Epidermal melanocyte (primary cell): ENCODE data around the gene BABAM2.

Experiments
- DNase-seq: peaks from one replicate; pipeline ENCODE4 v3.0.0; 2011; ENCODE audit warnings: low spot score; ENCODE audit not compliant: insufficient read length

BABAM2 gene

DNA sequence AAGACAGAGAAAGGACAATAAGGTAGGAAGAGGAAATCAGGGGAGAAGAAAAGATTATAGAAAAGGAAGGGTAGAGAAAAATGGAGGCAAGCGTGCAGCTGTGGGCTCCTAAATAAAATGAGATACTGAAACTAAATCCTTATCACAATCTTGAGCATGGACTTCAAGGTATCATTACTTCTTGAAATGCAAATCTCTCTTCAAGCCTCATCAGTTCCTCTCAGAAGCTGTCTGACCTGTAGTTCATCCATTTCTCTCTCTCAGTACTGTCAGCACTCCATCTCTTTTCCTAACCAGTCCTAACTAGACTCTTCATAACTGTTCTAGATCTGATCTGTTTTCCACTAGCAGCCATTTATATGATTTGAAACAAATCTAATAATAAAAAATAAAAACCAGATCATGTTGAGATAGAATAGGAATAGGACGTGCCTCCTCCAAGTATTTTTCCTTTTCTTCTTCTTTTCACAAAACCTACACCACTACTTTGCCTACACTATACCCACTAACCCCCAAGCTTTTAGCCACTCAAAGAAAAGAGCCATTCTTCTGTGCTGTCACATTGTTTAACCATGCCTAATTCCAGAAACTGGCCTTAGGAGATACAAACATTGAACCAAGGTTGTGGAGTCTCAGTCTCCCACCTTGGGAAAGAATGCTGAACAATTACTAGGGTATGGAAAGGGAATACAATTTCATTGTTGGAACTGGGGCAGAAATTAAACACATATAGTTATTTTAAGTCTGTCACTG is 21.1 kb downstream of the BABAM2 start:
- no peak for DNase-seq

DNA sequence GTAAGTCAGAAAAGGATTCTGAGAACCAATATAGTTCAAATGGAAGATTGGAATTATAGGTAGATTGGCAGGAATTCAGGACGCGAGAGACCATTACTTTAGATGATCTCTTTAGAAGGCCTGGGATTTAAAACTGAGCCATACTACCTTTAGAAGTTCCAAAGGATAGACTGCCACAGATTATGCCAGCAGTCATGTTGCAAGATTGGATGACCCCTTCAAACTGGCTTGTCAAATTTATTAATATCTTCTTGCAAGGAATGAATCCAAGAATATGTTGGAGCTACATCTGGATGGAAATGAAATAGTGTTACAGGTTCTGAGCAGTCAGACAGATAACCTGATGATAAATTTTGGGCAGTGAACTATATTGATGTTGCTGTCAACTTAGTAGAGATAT is 22.0 kb downstream of the BABAM2 start:
- DNase-seq, result no peak

DNA sequence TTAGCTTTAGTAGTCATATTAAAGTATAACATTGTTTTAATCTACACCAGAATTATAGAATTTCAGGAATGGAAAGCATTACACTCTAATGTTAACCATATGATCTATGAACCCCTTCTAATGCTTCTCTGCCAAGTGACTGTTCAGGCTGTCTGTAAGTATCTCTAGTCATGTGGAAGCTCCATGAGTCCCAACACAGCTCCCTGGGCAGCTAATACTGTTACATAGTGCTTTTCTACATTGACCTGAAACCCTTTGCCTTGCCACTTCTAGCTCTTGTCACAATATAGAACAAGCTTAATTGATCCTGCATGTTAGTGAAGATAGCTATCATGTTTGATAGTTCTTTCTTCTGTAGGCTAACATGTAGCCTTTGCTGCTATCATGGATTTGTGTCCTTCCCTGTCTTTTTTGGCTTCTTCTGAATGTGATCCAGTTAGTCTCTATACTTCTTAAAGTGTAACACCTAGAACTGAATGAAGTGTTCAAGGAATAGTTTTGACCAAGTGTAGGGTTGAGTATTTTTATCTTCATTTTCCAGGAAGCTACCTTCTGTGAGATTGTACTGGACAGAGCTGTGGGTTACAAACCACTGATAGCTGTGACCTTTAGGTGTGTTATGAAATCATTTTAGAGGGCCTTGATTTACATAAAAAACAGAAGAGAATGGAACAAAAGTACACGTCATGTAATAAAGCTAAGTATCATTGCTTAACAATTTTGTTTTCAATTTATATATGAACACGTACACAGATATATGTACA is 23.7 kb downstream of the BABAM2 start:
- no peak for DNase-seq

DNA sequence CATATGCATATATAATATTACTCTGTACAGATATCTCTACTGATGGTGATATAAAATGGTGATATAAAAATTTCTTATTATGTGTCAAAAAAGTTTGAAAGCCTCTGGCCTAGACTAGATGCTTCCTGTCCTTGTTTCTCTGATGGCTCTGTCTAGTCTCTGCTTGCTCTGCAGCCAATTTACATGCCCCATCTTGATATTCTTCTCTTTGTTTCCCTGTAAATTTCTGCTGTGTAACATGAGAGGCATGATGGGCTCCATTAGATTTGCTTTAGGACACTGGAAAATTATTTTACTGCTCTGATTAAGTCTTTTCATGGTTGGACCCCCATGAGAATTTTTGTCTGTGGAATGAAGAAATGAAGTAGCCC is 24.3 kb downstream of the BABAM2 start:
- DNase-seq, result no peak

DNA sequence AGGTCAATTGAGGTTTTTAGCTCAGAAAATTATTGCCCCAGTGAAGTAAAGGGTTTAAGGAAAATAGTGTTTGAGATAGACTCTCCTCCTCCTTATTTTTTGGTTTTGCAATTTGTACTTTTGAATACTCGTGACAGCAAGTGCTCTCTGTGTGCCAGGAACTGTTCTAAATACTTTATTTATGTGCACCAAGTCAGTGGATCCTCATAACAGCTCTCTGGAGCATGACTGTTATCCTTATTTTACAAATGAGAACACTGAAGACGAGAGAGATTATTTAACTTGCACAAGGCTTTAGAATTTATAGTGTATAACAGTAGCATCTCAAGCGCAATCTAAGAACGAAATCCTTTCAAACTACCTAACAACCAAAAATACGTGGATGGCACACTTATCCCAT is 24.7 kb downstream of the BABAM2 start:
- no peak for DNase-seq

DNA sequence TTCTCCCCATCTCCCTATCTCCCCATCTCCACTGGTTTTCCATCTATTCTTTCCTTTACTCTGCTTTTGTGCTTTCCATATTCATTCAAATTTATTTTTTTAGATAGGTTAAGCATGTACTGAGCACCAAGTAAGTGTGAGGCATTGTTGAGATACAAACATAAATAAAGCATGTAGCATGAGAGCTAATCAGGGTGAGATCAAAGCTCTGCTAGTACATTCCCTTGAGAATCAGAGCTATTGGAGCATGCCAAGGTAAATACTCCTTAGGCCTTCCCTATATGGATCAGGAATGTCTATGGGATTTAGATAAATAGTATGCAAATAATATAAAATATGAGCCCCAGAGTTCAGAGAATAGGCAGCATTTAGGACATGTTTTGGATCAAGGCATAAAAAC is 25.3 kb downstream of the BABAM2 start:
- DNase-seq, result no peak

DNA sequence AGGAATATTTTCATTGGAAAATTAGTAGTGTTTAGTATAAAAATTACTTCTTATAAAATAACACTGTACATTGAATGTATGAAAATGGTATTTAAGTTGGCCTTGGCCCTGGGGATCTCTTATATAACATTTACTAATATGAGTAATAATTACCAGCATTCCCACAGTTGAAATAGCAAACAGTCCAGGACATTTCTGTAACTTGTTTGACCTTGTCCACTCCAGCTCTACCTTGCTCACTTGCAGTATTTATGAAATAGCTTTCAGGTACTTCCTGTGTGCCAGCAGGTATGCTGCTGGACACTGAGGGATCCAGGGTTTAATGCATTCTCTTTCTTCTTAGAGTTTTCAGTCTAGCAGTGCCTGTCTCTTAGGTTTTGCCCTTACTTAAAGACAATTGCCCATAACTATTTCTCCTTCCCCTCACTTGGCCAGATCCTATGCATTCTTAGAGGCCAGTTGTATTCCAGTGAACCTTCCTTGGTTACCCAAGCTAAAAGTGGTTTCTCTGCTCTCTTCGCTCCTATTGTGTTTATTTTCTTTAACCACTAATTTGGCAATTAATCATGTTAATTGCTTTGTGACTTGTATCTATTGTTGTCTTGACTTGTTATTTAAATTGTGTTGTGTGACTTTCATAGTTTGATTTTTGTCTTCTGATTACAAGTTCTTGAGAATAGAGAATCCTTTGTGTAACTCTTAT is 25.9 kb downstream of the BABAM2 start:
- no peak for DNase-seq

DNA sequence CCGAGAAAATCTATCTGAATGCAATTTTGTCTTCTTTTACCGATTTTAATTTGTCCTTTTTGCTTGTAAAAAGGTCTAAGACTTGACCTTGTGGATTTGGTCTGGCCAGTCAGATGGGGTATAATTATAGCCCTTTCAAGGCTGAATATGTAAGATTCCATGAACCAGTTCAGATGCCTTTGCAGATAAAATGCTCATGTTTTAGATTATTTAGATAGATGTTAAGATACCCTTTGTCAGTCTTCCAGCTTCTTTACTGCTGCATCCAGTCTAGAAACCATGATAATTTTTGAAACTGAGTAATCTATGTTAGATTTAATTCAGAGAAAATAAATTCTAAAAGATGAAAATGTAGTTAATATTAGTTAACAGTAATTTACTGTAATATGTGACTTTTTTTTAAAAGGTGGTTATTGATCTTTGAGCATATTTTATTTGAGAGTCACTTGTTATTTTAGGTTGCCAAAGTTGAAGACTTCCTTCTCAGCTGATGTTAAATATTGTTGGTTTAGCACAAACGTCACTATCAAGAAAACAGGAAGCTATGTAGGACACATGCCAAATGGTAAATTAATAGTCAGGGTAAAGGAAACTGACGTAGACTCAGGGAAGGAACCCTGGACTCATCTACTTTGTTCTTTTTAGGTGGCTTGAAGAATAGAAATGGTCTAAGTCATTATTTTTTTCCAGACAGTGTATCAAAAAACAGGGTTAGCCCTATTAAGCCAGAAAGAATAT is 29.8 kb downstream of the BABAM2 start:
- no peak for DNase-seq

DNA sequence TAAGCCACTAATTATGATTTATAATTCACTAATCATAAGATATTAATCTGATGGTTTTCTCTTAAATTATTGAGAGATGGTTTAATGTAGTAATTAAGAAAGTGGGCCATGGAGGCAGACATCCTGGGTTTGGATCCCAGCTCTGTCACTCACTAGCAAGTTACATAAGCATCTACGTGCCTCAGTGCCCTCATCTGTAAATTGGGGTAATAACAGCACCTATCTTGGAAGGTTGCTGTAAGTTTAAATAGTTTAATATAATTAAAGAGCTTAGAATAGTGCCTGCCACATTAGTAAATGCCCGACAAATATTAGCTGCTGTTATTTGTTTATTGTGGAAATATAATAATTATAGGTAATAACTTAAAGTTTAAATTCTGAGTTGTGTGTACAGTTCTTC is 30.9 kb downstream of the BABAM2 start:
- no peak for DNase-seq

DNA sequence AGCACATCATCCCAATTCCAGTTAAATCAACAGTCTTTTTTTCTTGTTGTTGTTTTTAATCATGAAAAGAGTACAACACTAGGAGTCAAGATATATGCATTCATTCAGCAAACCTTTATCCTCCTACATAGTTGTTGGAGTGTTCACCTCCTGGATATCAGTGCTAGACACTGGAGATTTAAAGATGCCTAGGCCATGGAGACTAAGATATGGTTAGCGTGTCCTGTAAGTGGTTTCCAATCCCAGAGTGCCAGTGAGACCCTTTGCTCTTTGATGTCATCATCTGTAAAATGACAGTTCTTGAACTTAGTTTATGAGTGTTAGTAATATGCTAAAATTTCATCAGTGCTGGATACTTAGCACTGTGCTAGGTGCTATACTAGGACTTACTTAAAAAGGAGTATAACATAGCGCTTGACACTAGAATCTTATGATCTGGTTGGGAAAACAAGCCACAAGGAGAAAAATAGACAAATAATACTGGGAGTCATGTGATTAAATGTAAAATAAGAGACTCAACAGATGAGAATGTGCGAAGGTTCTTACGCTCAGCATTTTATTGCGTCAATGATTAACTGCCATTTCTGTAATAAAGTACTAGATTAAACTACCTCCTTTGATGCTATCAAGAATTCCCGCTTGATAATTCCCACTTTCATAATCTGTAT is 31.5 kb downstream of the BABAM2 start:
- no peak for DNase-seq

DNA sequence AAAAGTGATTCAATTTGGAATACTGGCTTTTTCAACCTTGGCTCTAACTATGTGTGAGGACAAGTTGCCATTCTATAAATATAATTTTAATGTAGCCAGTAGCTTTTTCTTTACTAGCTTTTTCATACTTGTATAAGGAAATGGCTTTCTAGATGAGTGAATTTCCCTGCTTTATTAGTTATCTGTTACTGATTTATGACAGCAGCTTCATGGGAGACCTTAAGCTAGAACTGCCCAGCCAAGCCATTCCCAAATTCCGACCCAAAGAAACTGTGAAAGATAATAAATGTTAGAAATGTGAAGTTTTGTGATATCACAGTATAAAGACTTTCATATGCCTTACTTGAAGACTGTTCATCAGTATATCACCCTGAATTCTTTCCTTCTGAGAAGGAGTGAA is 32.3 kb downstream of the BABAM2 start:
- no peak for DNase-seq

DNA sequence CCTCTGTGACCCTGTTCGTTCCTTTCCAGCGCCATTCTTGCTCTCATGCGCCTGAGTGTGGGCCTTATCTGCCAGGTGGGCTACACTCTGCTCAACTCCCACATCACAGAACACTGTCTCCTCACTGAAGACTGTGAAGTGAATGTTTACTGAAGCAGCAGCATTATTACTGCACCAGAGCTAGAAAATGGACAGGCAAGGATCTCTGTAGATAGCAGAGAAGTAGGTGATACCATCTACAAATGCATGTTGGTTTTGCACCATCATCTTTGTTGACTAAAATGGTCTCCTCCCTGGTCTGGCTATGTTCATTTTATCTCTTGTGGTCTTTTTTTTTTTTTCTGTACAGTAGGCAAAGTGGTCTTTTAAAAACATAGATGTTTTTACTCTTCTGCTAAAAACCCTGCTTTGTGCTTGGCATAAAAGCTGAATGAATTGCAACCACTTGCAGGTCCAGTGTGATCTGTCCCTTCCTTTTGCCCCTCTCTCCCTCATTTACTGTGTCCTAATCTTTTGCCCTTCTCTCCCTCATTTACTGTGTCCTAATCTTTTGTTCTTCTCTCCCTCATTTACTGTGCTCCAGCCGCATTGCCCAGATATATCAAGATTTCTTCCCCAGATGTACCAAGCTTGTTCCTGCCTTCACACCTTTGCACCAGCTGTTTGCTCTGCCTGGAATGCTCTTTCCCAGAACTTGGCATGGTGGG is 35.4 kb downstream of the BABAM2 start:
- DNase-seq, result no peak

DNA sequence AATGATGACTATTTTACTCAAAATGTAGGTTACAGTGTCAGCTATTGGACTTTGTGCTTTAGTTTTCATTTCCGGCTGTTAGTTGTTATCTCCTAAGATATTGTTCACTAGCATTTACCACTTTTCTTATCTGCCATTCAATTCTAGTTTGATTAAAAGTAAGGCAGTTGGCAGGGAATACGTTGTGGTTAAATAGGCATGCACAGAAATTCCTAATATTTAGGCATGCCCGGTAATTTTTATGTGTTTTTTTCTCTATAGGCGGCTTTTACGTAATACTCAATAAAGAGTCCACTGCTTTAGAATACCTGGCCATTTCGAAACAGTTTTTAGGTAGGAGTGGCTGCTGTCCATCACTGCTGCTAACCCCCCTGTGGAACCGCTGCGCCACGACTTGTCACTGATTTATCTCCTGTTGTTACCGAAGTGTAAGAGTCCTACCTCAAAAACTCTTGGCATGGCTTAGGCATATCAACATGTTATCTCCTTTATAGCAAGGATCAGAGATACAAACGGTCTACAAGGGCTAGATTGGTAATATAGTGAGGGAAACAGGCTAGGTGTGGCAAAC is 39.5 kb downstream of the BABAM2 start:
- no peak for DNase-seq

DNA sequence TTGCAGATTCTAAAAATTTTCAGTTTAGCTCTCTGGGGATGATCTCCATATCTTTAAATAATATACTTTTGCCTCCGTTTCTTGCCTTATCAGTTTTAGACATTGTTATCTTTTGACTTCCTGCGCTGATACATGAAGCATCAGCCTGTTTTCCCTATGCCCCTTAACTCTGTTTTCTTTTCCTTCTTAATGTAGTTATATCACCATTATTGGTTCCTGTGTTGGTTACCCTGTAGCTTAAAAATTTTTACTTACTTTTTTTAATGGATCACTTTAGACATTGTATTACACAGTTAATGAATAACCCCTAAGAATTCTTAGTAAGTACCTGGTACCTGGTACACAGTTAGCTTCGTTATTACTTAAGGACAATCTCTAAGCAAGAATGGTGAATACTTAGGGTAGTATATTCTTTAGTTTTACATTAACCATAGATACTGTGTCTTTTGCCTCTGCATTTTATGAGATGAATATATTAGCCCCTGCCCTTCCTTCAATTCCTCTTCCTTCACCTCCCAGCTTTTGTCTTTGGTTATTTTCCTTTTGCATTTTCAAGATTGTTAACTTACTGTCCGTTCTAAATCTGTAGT is 40.9 kb downstream of the BABAM2 start:
- DNase-seq, result no peak

DNA sequence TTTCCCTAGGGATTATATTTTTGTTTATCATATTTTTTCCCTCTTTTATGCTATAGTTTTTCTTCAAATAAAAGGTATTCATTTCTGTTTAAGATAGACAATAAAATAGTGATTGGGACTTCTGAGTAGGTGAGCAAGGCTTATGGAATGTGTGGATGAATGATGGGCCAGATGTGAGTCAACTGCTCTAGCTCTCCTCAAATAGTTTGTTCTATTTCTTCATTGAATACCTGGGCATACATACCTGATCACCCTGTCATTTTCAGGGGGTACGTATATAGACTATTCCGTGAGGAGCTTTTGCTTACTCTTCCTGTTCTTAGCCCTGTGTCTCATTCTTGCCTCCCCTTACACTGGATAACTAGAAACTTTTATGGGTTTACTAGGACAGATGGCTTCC is 41.9 kb downstream of the BABAM2 start:
- DNase-seq, result no peak

DNA sequence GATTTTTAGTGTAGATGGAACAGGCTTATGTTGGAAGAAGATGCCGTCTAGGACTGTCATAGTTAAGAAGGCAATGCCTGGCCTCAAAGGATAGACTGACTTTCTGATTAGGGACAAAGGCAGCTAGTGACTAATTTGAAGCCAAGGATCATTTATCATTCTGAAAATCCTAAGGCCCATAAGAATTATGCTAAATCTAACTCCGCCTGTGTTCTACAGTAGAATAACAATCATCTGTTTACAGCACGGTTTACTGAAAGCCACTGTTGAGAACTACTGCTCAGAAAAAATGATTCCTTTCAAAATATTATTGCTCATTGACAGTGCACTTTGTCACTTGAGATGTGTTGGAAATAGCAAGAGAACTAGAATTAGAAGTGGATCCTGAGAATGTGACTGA is 44.5 kb downstream of the BABAM2 start:
- DNase-seq, result no peak

DNA sequence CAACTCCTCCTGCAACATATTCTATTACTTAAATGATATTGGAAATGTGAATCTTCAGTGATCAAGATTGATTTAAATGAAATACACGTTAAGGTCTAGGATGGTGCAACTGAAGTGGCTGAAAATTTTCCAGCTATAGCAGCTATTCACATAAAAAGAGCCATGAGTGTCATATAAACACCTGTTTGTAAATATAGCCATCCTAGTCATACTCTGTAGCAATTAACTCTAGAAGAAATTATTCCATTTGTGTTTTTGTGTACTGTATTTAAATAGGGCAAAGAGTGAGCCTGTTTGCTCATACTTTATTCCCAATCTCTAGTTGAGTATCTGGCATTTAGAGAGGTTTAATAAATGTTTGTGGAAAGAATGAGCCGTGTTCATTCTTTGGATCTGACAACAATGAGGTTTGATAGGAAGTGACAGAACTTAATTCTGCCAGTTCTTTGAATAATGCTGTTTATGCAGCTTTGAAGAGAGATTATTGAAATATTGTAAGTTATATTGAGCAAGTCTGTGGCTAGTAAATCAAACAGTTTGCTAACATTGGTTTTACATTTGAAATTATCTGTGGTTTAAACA is 49.7 kb downstream of the BABAM2 start:
- DNase-seq, result no peak

DNA sequence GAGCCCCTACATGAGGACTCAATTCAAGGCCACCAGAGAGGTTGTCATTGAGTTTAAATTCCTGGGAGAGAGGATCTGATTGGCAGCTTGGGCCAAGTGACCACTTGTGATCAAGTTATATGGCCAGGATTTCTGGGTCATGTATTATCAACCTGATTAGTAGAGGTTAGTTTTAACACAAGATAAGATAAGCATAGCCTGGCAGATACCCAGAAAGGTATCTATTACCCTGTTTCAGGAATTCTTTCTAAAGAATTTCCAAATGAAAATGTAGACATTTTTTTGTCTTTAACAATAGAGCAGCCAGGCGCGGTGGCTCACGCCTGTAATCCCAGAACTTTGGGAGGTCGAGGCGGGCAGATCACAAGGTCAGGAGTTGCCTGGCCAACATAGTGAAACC is 50.5 kb downstream of the BABAM2 start:
- no peak for DNase-seq
